Activated CD4-positive, CD25-positive, alpha-beta regulatory T cell (primary cell): ENCODE results near the gene GRIN2A.

Source experiments
- DNase-seq, 4 experiments: peaks; one replicate each; lab custom pipeline; 2025; lab: John Stamatoyannopoulos, UW

The GRIN2A gene

DNA sequence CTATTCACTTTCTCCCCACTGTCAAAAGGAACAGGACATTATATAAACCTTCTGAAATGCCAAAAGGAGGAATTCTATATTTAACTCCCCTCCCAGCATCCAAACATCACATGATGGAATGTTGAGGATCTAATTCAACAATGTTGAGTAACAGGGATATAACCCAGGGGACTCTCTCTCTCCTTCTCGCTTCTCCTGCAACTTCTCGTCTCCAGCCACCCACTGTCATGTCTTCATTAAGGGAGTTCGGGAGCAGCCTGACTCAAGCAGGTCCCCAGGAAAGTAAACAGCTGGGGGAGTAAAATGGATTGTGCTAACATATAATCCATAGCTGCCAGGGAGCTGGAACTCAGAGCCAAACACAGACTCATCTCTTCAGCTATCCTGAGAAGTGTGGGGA, 51.7 kb downstream of the GRIN2A start:
- DNase-seq: no peak

DNA sequence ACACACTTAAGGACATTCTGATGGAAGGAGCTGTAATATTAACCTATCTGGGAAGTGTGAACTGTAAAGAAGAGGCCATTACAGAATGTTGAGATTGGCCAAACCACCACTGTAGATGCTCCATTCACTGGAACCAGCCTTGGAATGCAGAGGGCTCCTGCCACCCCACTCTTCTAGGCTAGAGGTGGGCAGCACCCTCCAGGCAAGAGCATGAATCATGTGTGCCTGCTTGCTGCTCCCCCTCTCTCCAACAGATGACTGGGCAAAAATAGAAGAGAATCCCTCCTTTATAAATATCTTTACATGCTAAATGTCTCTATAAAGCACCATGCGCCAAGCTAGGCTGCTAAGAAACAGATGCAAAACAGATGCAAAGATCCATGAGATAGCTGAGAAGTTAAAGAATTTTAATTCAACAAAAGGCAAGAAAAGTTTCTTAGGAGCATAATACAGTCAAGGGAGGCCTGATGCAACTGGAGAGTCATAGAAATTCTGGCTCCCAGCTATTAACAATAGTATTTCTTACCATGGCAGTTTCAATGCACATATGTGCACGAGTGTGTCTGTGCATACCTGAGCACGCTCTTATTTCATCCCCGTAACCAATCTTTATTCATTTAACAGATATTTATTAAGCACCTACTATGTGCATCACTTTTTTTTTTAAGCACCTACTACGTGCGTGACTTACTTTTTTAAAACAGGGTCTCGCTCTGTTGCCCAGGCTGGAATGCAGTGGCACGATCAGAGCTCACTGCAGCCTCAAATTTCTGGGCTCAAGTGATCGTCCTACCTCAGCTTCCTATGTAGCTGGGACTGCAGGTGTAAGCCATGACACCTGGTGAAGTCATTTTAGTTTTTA, 53.6 kb downstream of the GRIN2A start:
- no peak for DNase-seq

DNA sequence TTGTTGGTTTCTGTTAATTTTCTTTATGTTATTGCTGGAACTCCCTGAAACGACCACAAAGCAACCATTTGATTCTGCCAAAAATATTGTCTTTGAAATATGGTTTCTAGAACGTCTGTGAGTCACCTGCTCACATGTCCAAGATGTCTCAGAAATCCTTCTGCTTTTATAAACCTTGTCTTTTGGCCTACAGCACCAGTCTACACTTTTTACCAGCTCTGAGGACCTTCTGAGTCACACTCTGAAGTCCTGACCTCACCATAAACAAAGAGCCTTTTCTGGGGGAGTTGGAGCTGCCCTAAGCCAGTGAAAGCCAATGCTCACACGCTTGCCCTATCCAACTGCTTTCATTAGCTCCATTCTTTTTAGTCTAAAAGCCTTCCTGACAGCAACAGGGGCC, 55.5 kb downstream of the GRIN2A start:
- no peak for DNase-seq

DNA sequence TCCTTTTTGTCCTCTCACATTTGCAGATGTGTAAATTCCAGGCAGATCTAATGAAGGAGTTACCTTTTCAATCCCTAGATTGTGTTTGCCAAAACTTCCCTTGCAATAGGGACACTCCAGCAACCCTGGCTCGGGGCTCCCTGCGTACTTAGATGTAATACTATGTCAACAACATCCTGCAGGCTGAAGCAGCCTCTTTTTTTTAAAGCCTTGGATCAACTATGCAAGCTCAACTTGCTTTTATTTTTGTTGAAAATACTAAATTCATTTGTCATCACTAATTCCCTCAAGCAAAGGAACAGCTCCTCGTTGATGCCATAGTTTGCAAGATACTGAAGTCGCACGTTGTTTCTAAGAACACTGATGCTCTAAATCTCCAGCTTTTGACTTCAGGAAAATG, 59.1 kb downstream of the GRIN2A start:
- DNase-seq: no peak

DNA sequence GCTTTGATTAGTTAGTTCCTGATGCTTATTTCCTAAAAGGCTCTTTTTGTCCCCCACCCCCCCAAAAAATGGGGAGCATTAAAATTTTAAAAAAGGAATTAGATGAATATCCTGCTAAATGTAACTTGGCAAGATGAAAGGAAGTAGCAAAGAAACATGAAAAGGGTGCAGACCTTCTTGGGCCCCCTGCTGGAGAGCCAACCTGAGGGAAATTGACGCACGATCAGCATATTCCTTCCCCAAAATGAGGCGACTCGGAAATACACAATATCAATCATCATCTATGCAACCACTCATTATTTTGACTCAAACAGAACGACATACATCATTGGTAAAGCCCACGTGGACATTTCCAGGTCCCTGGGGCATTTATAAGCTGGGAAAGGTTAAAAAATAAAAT, 59.7 kb downstream of the GRIN2A start:
- DNase-seq: no peak

DNA sequence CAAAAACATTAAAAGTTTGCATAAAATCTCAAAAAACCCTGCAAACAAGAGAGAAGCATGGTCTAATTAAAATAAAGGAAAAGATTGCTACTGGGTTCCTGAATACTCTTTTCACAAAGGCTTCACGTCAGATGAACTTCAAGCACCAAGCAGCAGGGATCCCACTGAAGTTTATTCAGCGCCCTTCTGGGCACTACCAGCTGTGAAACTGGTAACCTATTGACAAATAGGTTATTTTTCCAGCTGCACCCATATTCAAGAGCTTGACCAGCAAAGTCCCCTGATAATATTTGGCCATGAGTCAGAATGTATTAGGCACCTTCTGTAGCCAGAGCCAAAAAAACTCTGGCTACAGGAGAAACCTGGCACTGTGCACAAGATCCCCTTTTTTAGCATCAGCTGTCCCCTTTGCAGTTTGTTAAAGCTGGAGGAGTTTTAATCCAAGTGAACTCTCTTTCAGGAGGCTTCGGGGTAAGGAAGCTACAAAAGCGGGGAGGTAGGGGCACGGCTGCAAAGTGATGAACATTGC, 60.3 kb downstream of the GRIN2A start:
- no peak for DNase-seq

DNA sequence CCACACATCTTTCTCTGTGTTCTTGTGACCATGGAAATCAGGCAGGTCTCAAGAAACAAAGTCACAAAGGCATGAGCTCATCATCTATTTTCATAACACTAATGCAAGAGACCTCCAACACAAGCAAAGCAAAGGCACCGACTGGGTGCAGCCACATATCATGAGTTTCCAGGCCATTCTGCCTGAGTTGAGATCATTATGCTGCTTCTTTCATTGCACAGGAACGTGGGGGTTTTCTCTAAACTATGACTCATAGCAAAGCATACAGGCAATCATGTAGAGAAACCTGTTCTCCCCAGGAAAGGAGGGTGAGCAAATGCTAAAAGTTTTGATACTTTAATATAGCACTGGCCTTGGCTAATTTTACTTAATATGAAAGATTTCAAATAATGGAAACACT, 60.7 kb downstream of the GRIN2A start:
- no peak for DNase-seq

DNA sequence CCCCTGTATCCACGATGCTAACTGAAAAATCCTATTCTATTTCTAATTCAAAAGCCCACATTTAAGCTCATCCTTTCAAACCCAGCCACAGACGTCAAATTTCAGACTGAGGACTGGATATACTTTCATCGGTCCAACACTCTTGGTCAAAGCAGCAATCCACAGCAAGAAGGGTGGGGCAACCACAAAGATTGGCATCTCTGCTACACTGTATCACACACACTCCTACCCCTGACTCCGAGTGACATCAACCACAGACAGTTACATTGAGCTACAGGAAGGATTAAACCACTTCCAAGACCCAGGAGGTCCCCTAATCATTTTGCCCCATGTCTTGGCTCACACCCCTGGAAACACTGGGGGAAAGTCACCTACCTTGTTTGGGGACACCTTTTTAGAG, 61.3 kb downstream of the GRIN2A start:
- no peak for DNase-seq

DNA sequence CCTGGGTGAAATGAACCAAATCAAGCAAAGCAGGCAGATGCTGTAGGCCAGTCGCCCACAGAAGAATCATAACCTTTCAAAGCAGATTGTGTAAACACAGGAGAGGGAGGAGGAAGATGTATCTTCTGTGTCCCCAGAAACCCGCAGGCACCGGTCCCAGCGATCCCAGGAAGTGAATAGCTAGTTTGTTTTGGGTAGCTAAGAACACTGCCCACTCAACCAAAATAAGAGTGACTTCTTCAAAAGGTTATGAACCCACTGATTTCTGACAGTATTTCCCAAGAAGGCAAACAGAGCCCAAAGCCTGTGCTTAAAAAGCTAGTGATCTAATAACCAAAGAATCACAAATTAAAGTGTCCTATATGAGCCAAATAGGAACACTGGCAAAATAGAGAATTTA, 67.8 kb downstream of the GRIN2A start:
- DNase-seq: no peak

DNA sequence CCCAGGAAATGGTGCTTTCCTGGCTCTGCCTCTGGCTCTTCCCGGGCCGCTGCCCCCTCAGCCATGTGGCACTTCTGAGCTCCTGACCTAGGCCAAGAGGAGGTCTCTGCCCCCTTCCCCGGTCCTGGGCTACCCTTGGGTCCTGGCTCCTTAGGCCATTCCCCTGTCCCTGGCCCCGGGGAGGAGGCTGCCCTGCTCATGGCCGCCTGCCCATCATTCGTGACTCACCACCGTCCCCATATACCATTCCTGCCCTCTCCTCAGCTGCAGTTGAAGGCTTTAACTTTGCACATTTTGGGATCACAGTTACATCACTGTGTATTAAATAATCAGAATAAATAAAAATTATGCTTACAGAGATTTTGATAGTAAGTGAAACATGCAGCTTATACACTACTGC, 69.0 kb downstream of the GRIN2A start:
- no peak for DNase-seq

DNA sequence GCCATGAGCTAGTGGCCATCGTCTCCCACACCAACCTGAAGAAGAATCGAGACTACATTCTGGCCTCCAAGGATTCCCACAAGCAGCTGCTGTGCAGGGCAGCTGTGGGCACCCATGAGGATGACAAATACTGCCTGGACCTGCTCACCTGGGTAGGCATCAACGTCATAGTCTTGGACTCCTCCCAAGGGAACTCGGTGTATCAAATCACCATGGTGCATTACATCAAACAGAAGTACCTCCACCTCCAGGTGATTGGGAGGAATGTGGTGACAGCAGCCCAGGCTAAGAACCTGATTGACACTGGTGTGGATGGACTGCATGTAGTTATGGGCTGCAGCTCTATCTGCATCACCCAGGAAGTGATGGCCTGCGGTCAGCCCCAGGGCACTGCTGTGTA, 70.2 kb downstream of the GRIN2A start:
- DNase-seq: no peak

DNA sequence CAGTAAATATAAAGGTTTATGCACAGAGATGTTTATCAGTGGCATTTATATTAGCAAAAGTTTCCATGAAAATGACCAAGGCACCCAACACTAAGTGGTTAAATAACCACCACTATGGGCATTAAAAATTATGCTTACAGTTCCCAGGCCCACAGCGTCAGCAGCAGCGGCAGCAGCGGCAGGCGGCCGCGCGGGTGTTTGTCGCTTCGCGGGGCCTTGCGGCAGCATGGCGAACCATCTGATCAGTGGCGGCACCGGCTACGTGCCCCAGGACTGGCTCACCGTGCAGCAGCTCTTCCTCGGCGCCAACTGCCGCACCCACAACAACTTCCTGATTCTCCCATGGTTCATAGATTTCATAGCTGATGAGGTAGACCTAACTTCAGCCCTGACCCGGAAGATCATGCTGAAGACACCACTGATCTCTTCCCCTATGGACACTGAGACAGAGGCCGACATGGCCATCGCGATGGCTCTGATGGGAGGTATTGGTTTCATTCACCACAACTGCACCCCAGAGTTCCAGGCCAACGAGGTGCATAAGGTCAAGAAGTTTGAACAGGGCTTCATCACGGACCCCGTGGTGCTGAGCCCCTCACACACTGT, 71.0 kb downstream of the GRIN2A start:
- no peak for DNase-seq

DNA sequence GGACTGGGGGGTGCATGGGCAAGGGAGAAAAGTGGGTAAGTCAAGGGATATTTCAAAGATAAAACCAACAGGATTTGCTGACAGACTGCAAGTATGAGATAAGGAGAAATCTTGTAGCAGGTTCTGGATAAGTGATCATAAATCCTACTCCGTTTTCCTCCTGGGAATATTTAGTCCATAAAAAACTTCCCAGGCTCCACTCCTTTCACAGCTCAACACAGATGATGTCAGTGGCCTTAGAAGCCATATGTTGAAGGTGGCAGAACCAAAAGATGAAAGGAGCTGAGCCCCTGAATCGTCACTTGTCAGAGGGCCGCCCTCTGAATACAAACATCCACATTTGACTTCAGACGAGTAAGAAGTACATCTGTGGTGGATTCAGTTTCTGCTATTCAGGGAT, 71.7 kb downstream of the GRIN2A start:
- no peak for DNase-seq

DNA sequence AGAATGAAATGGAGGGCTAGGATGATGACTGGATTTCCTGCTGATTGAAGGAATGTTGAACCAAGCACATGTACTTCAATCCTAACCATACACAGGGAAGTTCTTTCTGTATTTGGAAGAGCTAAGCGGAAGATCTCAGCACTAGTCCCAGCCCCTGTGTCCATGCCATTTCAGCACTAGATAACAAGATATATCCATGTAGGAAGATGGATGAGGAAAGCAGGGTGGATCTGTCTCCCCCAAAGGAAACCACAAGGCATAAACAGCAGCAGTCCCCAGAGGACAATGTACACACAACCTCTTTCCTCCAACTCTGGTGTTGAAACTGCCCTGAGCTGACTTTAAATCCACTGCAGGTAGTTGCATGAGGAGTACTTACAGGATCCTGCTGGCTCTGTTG, 75.1 kb downstream of the GRIN2A start:
- no peak for DNase-seq

DNA sequence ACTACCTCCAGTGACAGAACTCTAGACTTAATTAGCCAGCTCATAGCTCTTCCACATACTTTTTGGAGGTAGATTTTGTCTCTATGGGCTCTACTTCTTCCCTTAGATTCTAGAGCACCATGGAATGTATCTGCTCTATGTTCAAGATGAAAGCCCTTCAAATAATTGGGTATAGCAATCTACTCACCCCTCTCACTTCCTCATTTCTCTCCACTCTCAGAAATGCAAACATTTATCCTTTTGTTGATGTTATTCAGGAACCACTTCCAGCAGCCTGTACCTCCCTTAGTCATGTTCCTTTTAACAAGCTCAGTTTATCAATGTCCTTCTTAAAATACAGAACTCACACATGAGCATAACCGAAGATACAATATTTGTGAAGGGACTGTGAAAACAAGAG, 78.5 kb downstream of the GRIN2A start:
- no peak for DNase-seq

DNA sequence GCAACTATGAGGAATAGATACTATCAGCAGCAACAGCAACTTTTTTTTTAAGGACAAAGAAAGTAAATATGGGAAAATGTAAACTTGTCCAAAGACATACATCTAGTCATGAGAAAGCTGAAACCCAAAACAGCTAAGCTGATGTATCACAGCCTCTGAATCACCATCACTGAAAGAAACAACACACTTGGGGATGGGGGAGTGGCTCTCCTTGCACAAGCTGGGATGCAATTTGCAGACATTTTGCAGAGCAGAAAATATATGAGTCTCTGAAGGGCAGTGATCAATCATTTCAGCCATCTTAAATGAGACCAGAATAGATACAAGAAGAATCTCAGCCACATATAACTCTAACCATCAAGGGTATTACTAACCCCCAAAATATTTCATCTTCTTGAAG, 79.1 kb downstream of the GRIN2A start:
- no peak for DNase-seq

DNA sequence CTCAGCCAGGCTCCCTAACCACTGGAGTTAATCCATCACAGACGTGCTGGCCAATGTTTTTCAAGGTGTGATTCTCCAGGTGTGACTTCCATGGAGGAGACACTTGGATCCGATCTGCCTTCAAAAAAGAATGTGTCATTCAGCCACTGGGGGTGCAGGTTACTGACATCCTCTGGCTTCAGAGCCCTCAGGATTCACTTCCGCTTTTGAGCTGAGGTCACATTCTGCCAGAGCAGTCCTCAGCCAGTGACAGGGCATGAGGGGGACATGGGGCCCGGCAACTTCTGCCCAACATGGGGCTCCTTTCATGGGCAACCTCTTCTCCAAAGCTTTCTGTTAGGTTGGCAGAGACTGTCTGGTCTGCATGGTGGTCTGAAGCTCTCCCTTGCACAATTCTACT, 81.4 kb downstream of the GRIN2A start:
- DNase-seq: no peak

DNA sequence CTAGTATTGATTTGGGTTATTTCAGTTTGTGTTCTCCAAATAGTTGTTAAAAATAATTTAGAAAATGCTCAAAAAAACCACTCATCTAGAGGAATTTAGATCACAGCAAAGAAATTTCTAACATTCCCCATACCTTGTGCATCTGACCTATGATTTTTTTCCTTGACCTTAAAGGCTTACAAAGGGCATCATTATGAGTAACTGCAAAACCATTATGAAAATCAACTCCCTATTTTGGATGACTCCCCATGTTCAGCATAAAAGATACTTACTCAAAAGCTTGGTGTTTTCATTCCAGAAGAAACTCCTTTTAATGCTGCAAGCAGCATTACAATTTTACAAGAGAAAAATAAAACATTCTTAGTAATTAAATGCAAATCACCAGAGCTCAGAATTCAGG, 83.2 kb downstream of the GRIN2A start:
- no peak for DNase-seq

DNA sequence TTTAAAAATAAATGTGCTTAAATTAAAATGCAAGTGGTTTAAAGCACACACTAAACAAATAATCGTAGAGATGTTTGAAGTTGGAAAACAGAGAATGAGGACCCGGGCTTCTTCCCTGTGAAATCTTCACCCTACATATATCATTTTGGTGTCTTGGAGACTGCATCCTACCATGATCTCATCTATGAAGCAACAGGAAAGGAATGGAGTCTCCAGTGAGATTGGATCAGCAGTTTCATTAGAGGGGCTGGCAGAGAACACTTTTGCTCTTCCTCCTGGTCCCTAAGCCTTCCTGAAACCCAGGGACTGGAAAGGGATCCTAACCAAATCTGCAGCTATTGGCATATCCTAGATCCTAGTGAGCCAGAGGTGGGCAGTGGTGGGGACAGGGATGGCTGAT, 85.0 kb downstream of the GRIN2A start:
- DNase-seq: no peak

DNA sequence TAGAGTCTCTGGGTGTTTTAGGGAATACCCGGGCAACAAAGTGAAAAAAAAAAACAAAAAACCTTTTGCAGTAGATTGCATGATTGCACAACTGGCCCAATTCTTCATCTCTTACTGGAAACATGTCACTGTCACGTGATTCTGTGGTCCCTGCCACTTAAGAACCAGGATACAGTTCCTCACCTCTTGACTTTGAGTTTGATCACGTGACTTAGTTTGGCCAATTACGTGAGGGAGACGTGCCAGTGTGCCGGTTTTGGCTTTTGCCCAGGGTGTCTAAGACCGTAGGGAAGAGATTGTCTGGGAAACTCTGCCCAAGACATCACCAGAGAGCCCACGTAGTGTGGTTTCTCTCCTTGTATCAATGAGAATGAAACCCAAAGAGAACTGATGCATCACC, 88.7 kb downstream of the GRIN2A start:
- DNase-seq: no peak

DNA sequence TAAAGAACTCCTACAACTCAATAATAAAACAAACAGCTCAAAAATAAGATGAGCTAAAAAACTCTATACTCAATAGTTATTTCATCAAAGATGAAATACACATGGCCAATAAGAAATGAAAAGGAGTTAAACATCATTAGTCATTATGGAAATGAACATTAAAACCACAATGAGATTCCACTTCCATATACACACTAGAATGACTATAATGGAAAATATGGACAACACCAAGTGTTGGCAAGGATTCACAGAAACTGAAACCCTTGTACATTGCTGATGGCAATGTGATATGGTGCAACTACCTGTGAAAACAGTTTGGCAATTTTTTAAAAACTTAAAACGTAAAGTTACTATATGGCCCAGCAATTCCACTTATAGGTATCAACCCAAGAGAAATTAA, 91.4 kb downstream of the GRIN2A start:
- DNase-seq: no peak

DNA sequence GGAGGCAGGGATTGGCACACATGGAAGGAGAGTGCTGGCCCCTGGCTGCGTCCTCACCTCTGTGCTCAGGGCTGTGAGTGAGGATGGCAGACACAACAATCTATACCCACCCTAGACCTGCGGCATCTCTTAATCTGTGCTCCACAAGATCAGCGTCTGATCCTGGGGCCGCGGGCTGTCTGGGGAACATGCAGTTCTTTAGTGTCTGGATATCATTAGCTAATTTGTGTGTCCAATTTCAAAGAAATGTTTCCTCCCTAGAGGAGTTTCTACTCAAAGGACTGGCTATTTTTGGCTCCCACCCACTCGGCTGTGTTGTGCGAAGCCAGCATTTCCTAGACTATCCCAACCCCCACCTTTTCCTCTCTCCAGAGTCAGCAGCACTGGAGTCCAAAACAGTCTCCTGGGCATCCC, 93.8 kb downstream of the GRIN2A start:
- DNase-seq: no peak

DNA sequence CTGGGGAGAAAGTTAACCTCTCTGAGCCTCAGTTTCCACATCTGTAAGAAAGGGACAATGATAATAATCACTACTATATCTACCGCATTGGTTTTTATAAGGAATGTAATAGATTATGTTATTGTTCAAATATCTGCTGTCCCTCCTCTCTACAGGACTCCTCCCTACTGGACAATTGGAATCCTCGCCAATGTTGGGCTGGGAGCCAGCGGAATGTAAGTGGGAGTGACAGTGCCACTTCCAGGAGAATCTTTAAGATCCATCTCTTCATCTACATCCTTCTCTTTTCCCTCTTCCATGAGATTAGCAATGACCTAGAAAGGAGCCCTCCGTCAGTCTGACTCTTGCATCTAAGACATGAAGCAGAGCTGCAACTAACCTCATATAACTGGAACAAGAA, 95.1 kb downstream of the GRIN2A start:
- DNase-seq: no peak

DNA sequence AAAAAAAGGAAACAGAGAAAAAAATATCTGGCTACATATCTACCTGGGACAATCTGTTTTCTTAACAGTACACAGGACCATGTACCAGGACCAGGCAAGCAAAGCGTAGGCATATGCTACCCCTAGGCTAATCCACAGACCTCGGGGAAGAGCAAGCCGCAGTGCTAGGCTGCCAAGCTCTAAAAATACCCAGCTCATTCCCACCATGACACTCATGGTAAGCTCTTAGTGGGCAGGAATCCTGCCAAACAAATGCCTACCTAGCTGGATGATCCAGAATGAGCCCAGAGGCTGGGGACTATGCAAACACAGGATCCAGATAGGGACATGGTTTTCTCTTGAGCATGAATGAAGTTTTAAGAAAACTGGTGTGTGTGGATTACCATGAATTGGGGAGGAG, 95.6 kb downstream of the GRIN2A start:
- DNase-seq: no peak
